Suprapubic skin (tissue), 4 donors: Measurements from ENCODE around the gene BIN1.

ENCODE experiments used
- POLR2A ChIP-seq, 2 donors: fragments of 450-650 bp; IDR thresholded peaks; one replicate each; pipeline ENCODE4 v1.6.1; 2017; ENCODE audit warnings: antibody characterized with exemption in 2 of 2, mild to moderate bottlenecking in 2 of 2, moderate library complexity in 2 of 2
- POLR2AphosphoS5 ChIP-seq, 3 donors: sonication (generic); formaldehyde crosslinking; IDR thresholded peaks; one replicate each; pipeline ENCODE4 v1.6.1; 2017; ENCODE audit warnings: antibody characterized with exemption in 3 of 3
- TF ChIP-seq, protein P1 (sequence below), 2 donors: fragments of 200-600 bp in 1 of 2; fragments of 450-650 bp in 1 of 2; sonication (generic) in 1 of 2; IDR thresholded peaks; one replicate each; pipeline ENCODE4 v1.5.1; 2016 to 2019; ENCODE audit warnings: antibody characterized with exemption in 2 of 2, mild to moderate bottlenecking in 1 of 2, moderate library complexity in 1 of 2

DNA sequence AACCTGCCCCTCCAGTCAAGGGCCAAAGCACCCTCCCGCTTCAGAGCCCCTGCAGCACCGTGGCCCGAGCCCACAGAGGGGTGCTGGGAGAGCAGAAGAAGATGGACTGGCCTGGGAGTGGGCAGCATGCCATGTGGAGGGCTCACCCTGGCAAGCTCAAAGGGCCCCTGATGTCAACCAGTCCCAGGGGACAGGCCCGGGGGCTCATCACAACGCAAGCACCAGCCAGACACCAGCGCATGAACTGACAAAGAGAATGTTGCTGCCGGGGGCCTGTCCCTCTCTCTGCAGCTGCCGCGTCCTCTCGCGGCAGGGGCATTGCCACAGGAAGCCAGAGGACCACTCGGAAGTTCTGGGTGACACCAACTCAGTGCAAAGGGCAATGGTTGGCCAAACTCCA, 30.3 kb upstream of the BIN1 start:
- TF ChIP-seq, protein P1, sequence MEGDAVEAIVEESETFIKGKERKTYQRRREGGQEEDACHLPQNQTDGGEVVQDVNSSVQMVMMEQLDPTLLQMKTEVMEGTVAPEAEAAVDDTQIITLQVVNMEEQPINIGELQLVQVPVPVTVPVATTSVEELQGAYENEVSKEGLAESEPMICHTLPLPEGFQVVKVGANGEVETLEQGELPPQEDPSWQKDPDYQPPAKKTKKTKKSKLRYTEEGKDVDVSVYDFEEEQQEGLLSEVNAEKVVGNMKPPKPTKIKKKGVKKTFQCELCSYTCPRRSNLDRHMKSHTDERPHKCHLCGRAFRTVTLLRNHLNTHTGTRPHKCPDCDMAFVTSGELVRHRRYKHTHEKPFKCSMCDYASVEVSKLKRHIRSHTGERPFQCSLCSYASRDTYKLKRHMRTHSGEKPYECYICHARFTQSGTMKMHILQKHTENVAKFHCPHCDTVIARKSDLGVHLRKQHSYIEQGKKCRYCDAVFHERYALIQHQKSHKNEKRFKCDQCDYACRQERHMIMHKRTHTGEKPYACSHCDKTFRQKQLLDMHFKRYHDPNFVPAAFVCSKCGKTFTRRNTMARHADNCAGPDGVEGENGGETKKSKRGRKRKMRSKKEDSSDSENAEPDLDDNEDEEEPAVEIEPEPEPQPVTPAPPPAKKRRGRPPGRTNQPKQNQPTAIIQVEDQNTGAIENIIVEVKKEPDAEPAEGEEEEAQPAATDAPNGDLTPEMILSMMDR (IDR thresholded peaks at IDR 0.05): no peak
- TF ChIP-seq POLR2A (IDR thresholded peaks at IDR 0.05) (no peak), POLR2AphosphoS5 (IDR thresholded peaks at IDR 0.05) (no peak)
